ENCODE measurements around the gene TMEM18. TPM values are rescaled to one million over a fixed set of nuclear protein-coding genes. Genes with fewer than 3 reads are reported as not detected.

Gene TMEM18
- total and polyA plus RNA-seq, 2 of the 4 experiments (the other 2 are of a cell fraction) = 15.2 to 30.2 TPM

GRCh38 chr2:635687-636621 is 41.3 kb downstream of the TMEM18 start (continued):
- no peak for TF ChIP-seq USF2 (IDR thresholded peaks at IDR 0.05; ENCODE audit: low read depth, low read length)

- no peaks in the 10 kb centered on the region for H3K27me3 ChIP-seq (ENCODE audit: control insufficient read depth, insufficient read depth, low read length)
- TF ChIP-seq SMC3 (IDR thresholded peaks at IDR 0.05; ENCODE audit: low read depth, low read length) = no peak
- no peak for TF ChIP-seq CTCF (conservative IDR thresholded peaks at IDR 0.05; ENCODE audit: low read depth, low read length)
- no peak for TF ChIP-seq CHD1 (IDR thresholded peaks at IDR 0.05; ENCODE audit: low read depth, low read length)
- no peak for TF ChIP-seq MXI1 (IDR thresholded peaks at IDR 0.05; ENCODE audit: borderline replicate concordance, low read depth, low read length)
- no peak for TF ChIP-seq RAD21 (IDR thresholded peaks at IDR 0.05; ENCODE audit: low read length)
- no peak for TF ChIP-seq RFX5 (IDR thresholded peaks at IDR 0.05; ENCODE audit: low read depth, low read length)
- TF ChIP-seq NFE2L2 (IDR thresholded peaks at IDR 0.05; ENCODE audit: low read depth, low read length) = no peak
- no peak for TF ChIP-seq CEBPB (IDR thresholded peaks at IDR 0.05; ENCODE audit: low read depth, low read length)
- H4K20me1 ChIP-seq (ENCODE audit: insufficient read depth, low read length) = no peaks in the 10 kb centered on the region
- no peak for ATAC-seq (ENCODE audit: low read depth)
- H2BK15ac ChIP-seq (ENCODE audit: low read depth, low read length) = no peak overlapping the region
- no peak overlapping the region for H2BK5ac ChIP-seq (ENCODE audit: low read depth, low read length, poor library complexity, severe bottlenecking)
- H4K8ac ChIP-seq (ENCODE audit: low read depth in 2 of 2, low read length in 2 of 2) = no peak overlapping the region
- H4K91ac ChIP-seq (ENCODE audit: insufficient read depth, low read depth, low read length) = no peak overlapping the region
- dilution Hi-C loops (cut with HindIII; ENCODE audit: low sequenced_read_pairs, unreplicated experiment) = no loop called here
- H2BK120ac ChIP-seq (ENCODE audit: low read depth, low read length) = no peak overlapping the region
- H2AFZ ChIP-seq (replicated peaks; ENCODE audit: low read length, poor library complexity) = peak overlapping the region; percentile 11
- no peak overlapping the region for H3K9ac ChIP-seq (ENCODE audit: low read depth, low read length)
- no peak overlapping the region for H4K5ac ChIP-seq (ENCODE audit: low read depth, low read length)
- ChIA-PET CTCF (interaction anchor here (0.6 to 1.5 kb wide), 2 partner anchors 32 to 617 kb away, joined by 3 read pairs; no protein-coding TSS in a partner anchor), POLR2A (ENCODE audit: unreplicated experiment) (no interaction called here)
- no peak overlapping the region for H3K27ac ChIP-seq (ENCODE audit: insufficient read depth, low read length)
- no peak overlapping the region for H3K4me2 ChIP-seq (ENCODE audit: low read depth, low read length)
- H3K56ac ChIP-seq (ENCODE audit: extremely low read depth, insufficient read depth, low read length) = no peak overlapping the region
- H2AK9ac ChIP-seq (replicated peaks; ENCODE audit: low read depth, low read length, poor library complexity) = no peak overlapping the region
- no CpG with 5 or more reads among the region's 16 CpGs for WGBS, 2 experiments (ENCODE audit: extremely low coverage in 2 of 2, insufficient read length in 1 of 2)
- H3K14ac ChIP-seq (replicated peaks; ENCODE audit: low read depth, low read length) = no peak overlapping the region
- H3K4ac ChIP-seq (ENCODE audit: low read depth, low read length) = no peak overlapping the region
- H3K23ac ChIP-seq (ENCODE audit: low read depth, low read length) = no peak overlapping the region
- intact Hi-C loops (cut with micrococcal nuclease) = no loop called here
- H3K4me1 ChIP-seq (ENCODE audit: control insufficient read depth, insufficient read depth, low read length) = no peaks in the 10 kb centered on the region
- in situ Hi-C loops (cut with MboI; ENCODE audit: low sequenced_read_pairs) = no loop called here
- no peaks in the 10 kb centered on the region for H3K79me1 ChIP-seq (ENCODE audit: low read depth in 1 of 2, low read length in 2 of 2)
- H2BK20ac ChIP-seq (ENCODE audit: low read depth, low read length) = no peak overlapping the region
- no peak overlapping the region for H3K18ac ChIP-seq (ENCODE audit: low read depth, low read length)
- no peaks in the 10 kb centered on the region for H3K36me3 ChIP-seq (ENCODE audit: control insufficient read depth, insufficient read depth, low read length)
- no peaks in the 10 kb centered on the region for H3K9me3 ChIP-seq (ENCODE audit: control insufficient read depth, insufficient read depth, low read length)
- H3K4me3 ChIP-seq (ENCODE audit: insufficient read depth, low read depth, low read length) = no peak overlapping the region
- BruUV-seq (replicated peaks) = no TSS peak
- DNase-seq = no peak
- H3K9me1 ChIP-seq (ENCODE audit: insufficient read depth, low read length) = no peaks in the 10 kb centered on the region
- no peak overlapping the region for H2AK5ac ChIP-seq (ENCODE audit: low read depth, low read length)
Measured at GRCh38 chr2:634636-635388, 42.4 kb downstream of the TMEM18 start.

All from IMR-90 (cell line).